Thyroid gland (tissue), 4 donors: ENCODE results near the gene PAM16.

Experiments
- POLR2A ChIP-seq, 2 donors: fragments of 450-650 bp; IDR thresholded peaks; one replicate each; pipeline ENCODE4 v1.6.1; 2017; ENCODE audit warnings: antibody characterized with exemption in 2 of 2, mild to moderate bottlenecking in 2 of 2, moderate library complexity in 1 of 2
- TF ChIP-seq, protein P1 (sequence below), 6 experiments: fragments of 200-600 bp in 3 of 6; fragments of 450-650 bp in 3 of 6; sonication (generic) in 3 of 6; IDR thresholded peaks; one replicate each; pipeline ENCODE4 v1.5.1; 2016 to 2019; ENCODE audit warnings: antibody characterized with exemption in 6 of 6, mild to moderate bottlenecking in 2 of 6, inconsistent platforms in 1 of 6, moderate library complexity in 1 of 6

DNA sequence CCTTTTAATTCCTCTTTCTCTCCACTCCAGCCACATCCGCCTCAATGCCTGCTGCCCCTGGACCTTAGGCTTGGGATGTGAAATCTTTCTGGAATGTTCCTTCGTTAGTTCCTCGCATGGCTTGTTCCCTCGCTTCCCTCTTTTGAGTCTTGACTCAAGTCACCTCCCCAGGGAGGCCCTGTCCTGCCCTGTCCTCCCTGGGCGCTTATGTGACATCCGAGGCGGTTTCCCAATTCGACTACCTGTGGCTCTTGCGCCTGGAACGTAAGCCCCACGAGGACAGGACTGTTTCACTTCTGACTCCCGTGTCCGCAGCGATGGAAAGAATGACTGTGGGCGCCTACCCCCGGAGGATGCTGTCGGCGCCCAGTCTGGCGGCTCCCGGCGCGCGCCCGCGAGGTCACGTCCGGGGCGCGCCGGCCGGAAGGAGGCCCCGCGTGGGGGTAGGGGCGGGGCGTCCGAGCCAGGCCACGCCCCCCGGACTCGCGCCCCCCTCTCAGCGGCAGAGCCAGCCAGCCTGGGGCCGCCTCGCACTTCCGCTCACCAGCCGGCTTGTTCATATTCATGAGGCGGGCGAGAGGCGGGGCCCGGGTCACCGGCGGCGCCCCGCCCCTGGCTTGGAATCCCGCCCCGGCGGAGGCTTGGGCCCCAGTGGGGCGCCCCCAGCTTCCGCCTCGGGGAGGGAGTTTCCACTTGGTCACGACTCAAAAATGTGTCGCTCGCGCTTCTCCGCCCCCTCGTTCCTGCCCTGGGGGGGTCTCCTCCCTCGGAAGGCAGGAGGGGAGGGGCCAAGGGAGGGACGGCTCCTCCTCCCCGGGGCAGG lies 43.7 kb downstream of the PAM16 start:
- TF ChIP-seq, protein P1, sequence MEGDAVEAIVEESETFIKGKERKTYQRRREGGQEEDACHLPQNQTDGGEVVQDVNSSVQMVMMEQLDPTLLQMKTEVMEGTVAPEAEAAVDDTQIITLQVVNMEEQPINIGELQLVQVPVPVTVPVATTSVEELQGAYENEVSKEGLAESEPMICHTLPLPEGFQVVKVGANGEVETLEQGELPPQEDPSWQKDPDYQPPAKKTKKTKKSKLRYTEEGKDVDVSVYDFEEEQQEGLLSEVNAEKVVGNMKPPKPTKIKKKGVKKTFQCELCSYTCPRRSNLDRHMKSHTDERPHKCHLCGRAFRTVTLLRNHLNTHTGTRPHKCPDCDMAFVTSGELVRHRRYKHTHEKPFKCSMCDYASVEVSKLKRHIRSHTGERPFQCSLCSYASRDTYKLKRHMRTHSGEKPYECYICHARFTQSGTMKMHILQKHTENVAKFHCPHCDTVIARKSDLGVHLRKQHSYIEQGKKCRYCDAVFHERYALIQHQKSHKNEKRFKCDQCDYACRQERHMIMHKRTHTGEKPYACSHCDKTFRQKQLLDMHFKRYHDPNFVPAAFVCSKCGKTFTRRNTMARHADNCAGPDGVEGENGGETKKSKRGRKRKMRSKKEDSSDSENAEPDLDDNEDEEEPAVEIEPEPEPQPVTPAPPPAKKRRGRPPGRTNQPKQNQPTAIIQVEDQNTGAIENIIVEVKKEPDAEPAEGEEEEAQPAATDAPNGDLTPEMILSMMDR (IDR thresholded peaks at IDR 0.05): peak in 1 of 6 experiments; percentile 9
- TF ChIP-seq POLR2A (IDR thresholded peaks at IDR 0.05): peak in 1 of 2 donors; percentile 54
